AG04450 (cell line): ENCODE results near the gene FHIT. TPM values are rescaled to one million over a fixed set of nuclear protein-coding genes. Genes with fewer than 3 reads are reported as not detected.

ENCODE experiments used
- CTCF ChIA-PET: fragments of 300-600, 350-600 bp; formaldehyde crosslinking; extraction: SDS; loops from one replicate; lab custom pipeline; 2022; ENCODE audit warnings: antibody characterized with exemption, inconsistent platforms; lab: Charles Lee
- POLR2A ChIA-PET: fragments of 350-600 bp; formaldehyde crosslinking; extraction: SDS; loops from one replicate; lab custom pipeline; 2021; ENCODE audit warnings: antibody characterized with exemption, inconsistent platforms; lab: Yijun Ruan, JAX
- DNase-seq: peaks from one replicate; pipeline ENCODE4 v3.0.0-alpha.2; 2011; ENCODE audit warnings: low read depth, low spot score
- H3K27ac ChIP-seq: one replicate; pipeline ENCODE4 v1.5.1; 2012; ENCODE audit warnings: low read depth, low read length, control low read depth
- H3K27me3 ChIP-seq: one replicate; pipeline ENCODE4 v1.6.0; 2012; ENCODE audit warnings: low read length; ENCODE audit not compliant: control insufficient read depth, insufficient read depth
- H3K4me3 ChIP-seq: 2 replicates; pipeline ENCODE4 v1.5.1; 2011; ENCODE audit warnings: mild to moderate bottlenecking, low read depth, low read length, control low read depth
- H3K9me3 ChIP-seq: 2 replicates; pipeline ENCODE4 v1.5.1; 2012; ENCODE audit warnings: low read length; ENCODE audit not compliant: control insufficient read depth, insufficient read depth
- CTCF ChIP-seq: IDR thresholded peaks from 2 replicates; pipeline ENCODE4 v1.5.1; 2011; ENCODE audit warnings: low read depth, low read length, control low read depth, inconsistent platforms
- polyA plus RNA-seq: library from polyadenylated mRNA; depleted of rRNA; stranded (reverse); fragments of >200 nt; gene quantifications from 2 replicates; pipeline ENCODE4 v1.2.3, GENCODE V29; 2011

The FHIT gene
- polyA plus RNA-seq, 1 experiment, result 0.17 TPM

GRCh38 chr3:59730591-59730990, 1520.7 kb downstream of the FHIT start:
- Histone ChIP-seq H3K27me3 (peaks cover 7% of the 10 kb centered on the region), H3K27ac (no peak overlapping the region), H3K9me3 (no peaks in the 10 kb centered on the region), H3K4me3 (no peak overlapping the region)
- DNase-seq, result no peak
- ChIA-PET POLR2A (no interaction called here), CTCF (no interaction called here)
- no peak for TF ChIP-seq CTCF

GRCh38 chr3:59728587-59728908, 1522.7 kb downstream of the FHIT start:
- Histone ChIP-seq H3K27me3 (peaks cover 11% of the 10 kb centered on the region), H3K4me3 (no peak overlapping the region), H3K9me3 (no peaks in the 10 kb centered on the region), H3K27ac (no peak overlapping the region)
- DNase-seq, result no peak
- no peak for TF ChIP-seq CTCF
- POLR2A ChIA-PET, result no interaction called here
- CTCF ChIA-PET, result no interaction called here

GRCh38 chr3:59727902-59728586, 1523.2 kb downstream of the FHIT start:
- TF ChIP-seq CTCF, result no peak
- no peak overlapping the region for H3K27ac ChIP-seq
- peaks cover 8% of the 10 kb centered on the region for H3K27me3 ChIP-seq
- no peak overlapping the region for H3K4me3 ChIP-seq
- ChIA-PET CTCF (no interaction called here), POLR2A (no interaction called here)
- DNase-seq, result no peak
- no peaks in the 10 kb centered on the region for H3K9me3 ChIP-seq

- ChIA-PET POLR2A (no interaction called here), CTCF (no interaction called here)
- H3K27ac ChIP-seq, result no peak overlapping the region
- H3K27me3 ChIP-seq, result peaks cover 7% of the 10 kb centered on the region
- H3K9me3 ChIP-seq, result no peaks in the 10 kb centered on the region
- no peak for DNase-seq
- TF ChIP-seq CTCF, result no peak
- H3K4me3 ChIP-seq, result no peak overlapping the region
Measured at GRCh38 chr3:59726279-59726678, 1525.0 kb downstream of the FHIT start.

GRCh38 chr3:59717679-59718205, 1533.5 kb downstream of the FHIT start:
- no peak for TF ChIP-seq CTCF
- H3K4me3 ChIP-seq, result no peak overlapping the region
- peaks cover 18% of the 10 kb centered on the region for H3K27me3 ChIP-seq
- DNase-seq, result no peak
- CTCF ChIA-PET, result interaction anchor here (0.6 to 1.5 kb wide), 4 partner anchors 92 to 1149 kb away, joined by 3 to 4 read pairs (median 3); no protein-coding TSS in a partner anchor
- POLR2A ChIA-PET, result no interaction called here
- H3K9me3 ChIP-seq, result no peaks in the 10 kb centered on the region
- no peak overlapping the region for H3K27ac ChIP-seq
